Smooth muscle cell of the brain vasculature (primary cell): ENCODE measurements around the gene DCK.
A peak's percentile ranks its signal among the peaks of the same experiment; 100 is the strongest.
"Not testable (repeated sequence)": the region's sequence is repeated elsewhere in the genome, so short reads cannot be mapped to it uniquely, and the experiment has no call there.

Source experiments
- DNase-seq: peaks from one replicate; pipeline ENCODE4 v3.0.0-alpha.2; 2012; ENCODE audit warnings: low read depth, low spot score

DCK gene

DNA sequence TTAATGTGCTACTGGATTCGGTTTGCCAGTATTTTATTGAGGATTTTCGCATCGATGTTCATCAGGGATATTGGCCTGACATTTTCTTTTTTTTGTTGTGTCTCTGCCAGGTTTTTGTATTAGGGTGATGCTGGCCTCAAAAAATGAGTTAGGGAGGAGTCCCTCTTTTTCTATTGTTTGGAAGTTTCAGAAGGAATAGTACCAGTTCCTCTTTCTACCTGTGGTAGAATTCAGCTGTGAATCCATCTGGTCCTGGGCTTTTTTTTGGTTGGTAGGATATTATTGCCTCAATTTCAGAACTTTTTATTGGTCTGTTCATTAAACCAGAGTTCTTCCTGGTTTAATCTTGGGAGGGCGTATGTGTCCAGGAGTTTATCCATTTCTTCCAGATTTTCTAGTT lies 7.9 kb downstream of the DCK start:
- DNase-seq = not testable (repeated sequence)

DNA sequence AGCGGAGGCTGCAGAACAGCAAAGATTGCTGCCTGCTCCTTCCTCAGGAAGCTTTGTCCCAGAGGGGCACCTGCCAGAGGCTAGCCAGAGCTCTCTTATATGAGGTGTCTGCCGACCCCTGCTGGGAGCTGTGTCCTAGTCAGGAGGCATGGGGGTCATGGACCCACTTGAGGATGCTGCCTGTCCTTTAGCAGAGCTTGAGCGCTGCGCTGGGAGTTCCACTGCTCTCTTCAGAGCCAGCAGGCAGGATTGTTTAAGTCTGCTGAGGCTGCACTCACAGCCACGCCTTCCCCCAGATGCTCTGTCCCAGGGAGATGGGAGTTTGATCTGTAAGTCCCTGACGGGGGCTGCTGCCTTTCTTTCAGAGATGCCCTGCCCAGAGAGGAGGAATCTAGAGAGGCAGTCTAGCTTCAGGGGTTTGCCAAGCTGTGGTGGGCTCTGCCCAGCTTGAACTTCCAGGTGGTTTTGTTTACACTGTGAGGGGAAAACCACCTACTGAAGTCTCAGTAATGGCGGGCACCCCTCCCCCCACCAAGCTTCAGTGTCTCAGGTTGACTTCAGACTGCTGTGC lies 10.9 kb downstream of the DCK start:
- DNase-seq = no peak

DNA sequence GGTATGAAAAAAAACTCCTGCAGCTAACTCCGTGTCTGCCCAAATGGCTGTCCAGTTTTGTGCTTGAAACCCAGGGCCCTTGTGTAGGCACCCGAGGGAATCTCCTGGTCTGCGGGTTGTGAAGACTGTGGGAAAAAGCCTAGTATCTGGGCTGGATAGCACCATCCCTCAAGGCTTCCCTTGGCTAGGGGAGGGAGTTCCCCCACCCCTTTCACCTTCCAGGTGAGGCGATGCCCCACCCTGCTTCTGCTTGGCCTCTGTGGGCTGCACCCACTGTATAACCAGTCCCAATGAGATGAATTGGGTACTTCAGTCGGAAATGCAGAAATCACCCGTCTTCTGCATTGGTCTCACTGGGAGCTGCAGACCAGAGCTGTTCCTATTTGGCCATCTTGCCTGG lies 11.6 kb downstream of the DCK start:
- DNase-seq = not testable (repeated sequence)

DNA sequence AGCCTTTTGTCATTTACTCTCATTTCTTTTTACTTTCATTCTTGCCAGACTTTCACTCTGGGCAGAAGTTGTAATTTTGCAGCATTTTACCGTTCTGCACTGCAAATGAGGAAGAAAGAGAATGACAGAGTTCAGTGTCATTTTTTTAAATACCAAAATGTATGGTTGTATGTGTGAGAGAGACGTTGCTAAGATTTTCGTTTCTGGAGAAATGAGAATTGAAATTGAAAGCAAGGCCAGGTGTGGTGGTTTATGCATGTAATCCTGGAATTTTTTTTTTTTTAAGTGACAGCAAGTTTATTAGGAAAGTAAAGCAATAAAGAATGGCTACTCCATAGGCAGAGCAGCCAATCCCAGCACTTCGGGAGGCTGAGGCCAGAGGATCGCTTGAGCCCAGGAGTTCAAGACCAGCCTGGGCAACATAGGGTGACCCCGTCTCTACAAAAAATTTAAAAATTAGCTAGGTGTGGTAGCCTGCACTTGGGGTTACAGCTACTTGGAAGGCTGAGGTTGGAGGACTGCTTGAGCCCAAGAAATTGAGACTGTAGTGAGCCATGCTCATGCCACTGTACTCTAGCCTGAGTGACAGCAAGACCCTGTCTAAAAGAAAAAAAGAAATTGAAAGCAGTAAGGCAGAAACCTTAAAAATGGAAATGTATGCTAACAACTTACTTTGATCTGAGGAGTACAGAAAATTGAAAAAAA lies 12.9 kb downstream of the DCK start:
- no peak for DNase-seq

DNA sequence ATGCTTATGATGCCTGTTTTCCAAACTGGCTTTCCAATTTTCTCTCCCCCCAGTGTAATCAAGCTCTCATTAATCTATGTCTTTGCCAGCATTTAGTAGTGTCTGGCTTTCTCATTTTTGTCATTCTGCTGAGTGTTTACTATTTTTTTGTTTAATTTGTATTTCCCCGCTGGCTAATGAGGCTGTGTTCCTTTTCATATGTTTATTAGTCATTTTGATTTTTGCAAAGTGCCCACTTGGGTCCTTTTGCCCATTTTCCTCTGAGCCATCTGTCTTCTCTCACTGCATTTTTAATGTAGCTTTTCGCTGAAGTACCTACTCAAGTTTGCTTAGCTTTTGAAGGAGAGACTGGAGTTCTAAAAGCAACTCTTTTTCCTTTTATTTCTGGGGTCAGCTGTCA lies 14.7 kb downstream of the DCK start:
- DNase-seq = no peak

DNA sequence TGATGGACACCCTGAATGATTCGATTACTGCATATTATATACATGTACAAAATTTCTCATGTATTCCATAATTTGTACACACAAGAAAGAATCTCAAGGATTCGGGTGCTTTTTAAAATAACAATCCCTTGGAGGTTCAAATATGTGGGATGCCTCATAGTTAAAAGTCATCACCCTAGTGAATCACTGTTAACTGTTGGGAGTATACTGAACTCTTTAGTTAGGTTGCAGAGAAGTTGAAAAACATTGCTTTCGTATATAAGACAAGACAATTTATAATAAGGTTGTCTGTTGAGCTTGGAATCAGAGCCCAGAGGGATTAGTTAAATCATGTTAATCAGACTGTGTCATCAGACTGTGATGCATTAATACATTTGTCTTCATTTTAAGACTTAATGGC lies 15.6 kb downstream of the DCK start:
- no peak for DNase-seq

DNA sequence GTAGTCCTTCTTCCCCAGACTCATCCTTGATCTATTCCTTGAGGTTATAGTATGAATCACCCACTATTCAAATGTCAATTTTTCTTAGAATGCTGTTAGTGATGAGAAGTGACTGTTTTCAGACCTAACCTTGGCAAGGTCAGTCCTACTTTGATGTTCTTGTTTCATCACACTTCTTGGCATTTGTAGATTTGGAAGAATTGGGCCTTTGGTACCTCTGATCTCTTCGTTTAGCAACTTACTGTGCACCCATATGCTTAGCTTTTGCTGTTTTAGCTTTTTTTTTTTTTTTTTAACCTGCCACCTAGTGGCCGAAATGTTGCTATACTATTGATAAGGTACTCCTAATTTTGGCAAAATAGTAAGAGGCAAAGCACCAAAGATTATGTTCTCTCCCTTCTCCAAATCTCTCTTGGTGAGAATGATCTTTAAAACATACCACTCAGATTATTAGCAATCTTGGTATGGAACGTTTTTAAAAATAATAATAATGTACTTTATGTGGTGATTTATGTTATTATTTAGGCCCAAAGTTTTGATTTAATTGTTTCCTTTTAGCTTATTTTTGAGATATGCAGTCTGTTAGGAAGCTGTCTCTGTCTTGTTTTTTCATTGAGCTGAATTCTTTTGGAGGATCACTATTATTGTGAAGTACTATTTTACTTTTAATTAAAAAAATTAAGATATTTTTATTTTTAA lies 16.6 kb downstream of the DCK start:
- no peak for DNase-seq

DNA sequence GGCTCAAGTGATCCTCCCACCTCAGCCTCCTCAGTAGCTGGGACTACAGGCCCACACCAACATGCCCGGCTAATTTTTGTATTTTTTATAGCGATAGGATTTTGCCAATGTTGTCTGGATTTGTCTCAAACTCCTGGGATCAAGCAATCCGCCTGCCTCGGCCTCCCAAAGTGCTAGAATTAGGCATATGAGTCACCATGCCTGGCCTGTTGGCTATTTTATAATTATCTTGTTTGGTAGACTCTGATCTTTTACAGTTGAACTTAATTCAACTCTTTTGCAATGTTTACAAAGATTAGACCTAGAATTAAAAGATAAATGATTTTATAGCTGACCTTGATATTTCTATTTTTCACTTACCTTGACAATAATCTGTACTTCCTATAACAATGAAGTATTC lies 18.0 kb downstream of the DCK start:
- no peak for DNase-seq

DNA sequence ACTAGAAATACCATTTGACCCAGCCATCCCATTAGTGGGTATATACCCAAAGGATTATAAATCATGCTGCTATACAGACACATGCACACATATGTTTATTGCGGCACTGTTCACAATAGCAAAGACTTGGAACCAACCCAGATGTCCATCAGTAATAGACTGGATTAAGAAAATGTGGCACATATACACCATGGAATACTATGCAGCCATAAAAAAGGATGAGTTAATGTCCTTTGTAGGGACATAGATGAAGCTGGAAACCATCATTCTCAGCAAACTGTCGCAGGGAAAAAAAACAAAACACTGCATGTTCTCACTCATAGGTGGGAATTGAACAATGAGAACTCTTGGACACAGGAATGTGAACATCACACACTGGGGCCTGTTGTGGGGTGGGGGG lies 23.9 kb downstream of the DCK start:
- not testable (repeated sequence) for DNase-seq

DNA sequence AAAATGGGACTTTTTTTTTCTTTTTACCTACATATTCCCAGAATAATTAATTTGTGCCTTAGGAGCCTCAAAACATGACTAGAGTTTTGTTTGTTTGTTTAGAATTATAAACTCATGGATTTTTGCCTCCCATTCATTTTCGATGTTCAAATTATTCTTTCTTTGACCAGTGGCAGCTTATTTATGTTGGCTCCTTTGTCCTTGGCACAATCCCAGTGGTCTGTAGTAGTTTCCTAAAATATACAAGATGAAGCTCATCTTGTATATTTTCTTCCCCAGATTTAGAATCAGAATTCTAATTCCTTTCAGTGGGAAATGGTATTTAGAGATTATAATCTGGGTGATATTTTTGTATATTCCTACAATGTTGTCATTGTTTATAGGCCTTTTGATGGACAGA lies 27.2 kb downstream of the DCK start:
- DNase-seq = peak; percentile 26

DNA sequence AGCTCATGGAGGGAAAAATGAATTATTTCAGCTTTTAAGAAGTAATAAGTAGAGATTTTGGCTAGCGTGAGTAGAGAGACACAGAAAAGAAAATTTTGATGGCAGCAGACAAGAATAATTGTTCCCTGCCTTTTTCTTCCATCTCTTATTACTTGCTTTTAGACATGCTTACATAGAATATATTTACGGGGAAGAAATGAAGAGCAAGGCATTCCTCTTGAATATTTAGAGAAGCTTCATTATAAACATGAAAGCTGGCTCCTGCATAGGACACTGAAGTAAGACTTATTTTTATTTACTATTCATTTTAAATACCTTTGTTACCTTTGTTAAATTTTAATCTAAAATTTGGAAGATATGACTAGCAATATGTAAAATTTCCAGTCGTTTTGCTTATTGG lies 32.2 kb downstream of the DCK start:
- no peak for DNase-seq

DNA sequence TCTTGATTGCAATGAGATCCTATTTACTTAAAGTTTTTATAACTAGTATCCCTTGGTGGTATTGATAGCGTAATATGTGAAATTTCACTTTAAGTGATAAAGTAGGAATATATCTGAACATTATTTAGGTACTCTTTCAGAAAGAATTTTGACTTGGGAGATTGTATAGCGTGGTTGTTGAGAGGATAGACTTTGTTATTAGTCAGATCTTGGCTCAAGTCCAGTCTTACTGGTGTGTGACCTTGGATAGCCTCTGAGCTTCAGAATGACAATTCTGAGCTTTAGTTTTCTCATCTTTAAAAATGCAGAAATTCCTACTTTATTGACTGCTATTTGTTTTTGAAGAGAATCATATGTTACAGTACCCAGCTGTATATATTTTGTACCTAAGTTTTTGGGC lies 32.6 kb downstream of the DCK start:
- DNase-seq = peak; percentile 39

DNA sequence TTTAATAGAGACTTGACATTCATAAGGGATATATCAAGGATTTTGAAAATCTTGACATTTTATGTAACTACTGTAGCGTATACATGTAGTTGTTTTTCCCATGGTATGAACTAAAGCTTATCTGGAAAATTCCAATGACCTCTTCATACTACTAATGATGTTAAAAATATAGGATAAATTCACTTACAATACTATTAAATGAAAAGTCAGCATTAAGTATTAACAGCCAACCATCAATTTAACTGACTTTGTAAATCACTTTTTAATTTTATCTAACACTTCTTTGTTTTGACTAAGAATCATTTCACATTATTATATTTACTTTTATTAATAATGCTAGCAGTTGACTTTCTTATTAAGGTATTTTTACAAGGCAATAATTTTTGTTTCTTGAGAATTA lies 34.2 kb downstream of the DCK start:
- no peak for DNase-seq

DNA sequence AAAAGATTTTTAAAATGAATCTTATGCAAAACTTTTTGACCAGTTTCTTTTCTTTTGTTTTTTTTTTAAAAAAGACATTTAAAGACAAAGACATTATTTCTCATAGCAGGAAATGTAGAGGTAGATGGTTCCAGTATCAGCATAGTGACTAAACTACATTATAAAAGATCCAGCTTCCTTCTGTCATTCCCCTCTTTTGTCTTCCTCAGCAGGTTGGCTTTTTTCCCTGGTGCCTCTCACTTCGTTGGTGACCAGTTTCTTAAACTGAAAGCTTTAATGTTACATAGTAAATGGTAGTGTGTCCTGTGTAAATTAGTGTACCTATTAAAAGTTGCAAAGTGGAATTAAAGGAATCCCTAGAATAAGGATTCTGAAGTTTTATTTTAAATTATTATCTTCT lies 36.1 kb downstream of the DCK start:
- DNase-seq = no peak

DNA sequence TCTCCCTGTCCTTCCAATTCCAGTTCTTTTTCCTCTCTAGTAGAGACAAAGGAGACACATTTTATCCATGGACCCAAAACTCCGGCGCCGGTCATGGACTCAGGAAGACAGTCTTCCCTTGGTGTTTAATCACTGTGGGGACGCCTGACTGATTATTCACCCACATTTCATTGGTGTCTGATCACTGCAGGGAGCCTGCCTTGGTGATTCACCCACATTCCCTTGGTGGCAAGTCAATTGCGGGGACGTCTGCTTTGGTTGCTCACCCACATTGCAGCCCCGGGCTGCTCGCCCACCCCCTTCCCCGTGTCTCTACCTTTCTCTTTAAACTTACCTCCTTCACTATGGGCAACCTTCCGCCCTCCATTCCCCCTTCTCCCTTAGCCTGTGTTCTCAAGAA lies 38.7 kb downstream of the DCK start:
- DNase-seq = not testable (repeated sequence)

DNA sequence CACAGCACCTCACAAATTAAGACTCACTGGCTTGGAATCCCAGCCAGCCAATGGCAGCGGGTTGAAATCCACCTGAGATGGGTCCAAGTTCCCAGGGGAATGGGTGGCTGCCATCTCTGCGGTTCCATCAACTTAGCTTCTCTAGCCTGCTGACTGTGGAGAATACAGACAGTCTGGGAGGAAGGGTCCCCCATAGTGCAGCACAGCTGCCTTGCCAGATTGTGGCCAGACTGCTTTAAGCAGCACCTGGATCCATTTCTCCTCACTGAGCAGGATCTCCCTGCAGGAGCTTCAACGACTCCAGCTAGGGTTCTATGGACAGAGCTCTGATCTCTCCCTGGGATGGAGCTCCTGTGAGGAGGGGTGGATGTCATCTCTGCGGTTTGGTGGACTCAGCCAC lies 51.8 kb downstream of the DCK start:
- DNase-seq = no peak

DNA sequence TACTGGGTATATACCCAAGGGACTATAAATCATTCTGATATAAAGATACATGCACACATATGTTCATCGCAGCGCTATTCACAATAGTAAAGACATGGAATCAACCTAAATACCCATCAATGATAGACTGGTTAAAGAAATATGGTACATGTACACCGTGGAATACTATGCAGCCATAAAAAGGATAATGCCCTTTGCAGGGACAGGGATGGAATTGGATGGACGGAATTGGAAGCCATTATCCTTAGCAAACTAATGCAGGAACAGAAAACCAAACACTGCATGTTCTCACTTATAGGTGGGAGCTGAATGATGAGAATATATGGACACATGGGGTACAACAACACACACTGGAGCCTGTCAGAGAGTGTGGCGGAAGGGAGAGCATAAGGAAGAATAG lies 55.9 kb downstream of the DCK start:
- DNase-seq = no peak

DNA sequence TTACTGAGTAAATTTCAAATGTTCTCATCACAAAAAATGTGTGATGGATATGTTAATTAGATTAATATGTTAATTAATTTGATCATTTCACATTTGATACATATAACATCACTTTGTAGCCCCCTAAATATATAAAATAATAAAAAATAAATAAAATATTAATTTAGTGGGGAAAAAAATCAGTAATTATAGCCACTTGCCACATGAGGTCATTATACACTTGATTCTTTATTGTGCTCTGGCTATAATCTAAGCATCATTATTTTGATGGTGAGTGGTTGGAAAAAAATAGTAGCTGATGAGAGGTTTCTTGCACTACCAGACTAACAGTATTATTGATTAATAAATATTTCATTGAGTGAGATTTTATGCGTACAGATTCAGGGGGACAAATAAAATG lies 57.4 kb downstream of the DCK start:
- DNase-seq = no peak

DNA sequence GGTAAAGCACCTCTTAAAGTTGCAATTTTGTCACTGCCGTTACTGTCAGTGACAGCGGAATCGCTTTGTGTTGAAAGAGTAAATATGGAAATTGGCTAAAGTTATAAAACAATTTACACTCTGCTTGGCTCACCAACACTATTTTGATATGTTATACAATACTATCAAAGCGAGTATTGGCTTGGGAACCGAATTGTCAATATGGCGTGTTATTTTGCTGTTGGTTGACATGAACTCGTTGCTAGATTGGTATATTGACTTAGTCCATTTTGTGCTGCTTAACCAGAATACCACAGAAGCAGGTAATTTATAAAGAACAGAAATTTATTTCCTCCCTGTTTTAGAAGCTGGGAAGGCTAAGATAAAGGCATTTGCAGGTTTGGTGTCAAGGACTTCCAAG lies 58.6 kb downstream of the DCK start:
- no peak for DNase-seq

DNA sequence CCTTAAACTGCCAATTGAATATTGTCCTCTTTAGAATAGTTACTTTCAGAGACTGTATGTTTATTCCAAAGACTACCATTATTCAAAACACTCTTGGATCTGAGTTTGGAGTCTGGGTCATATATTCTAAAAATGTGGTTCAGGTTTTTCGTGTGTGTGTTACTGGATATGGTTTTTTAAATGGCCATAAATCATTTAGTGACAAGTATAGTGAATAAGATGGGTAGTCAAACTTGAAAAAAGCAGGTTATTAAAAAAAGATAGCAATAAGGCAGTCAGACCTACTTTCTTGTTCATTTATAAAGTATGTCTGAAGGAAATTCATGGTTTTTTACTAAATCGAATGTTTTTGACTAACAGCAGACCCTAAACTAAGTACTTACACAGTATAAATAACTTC lies 59.3 kb downstream of the DCK start:
- no peak for DNase-seq

DNA sequence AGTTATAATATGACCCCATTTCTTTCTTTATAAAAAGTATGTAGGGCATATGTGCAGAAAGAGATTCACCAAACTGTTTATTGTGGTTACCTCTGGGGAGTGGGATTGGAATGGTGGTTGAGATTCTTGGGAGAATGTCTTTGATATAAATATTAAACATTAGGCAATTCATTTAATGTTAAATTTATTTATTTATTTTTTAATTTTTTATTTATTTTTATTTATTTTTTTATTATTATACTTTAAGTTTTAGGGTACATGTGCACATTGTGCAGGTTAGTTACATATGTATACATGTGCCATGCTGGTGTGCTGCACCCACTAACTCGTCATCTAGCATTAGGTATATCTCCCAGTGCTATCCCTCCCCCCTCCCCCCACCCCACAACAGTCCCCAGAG lies 60.2 kb downstream of the DCK start:
- DNase-seq = not testable (repeated sequence)

DNA sequence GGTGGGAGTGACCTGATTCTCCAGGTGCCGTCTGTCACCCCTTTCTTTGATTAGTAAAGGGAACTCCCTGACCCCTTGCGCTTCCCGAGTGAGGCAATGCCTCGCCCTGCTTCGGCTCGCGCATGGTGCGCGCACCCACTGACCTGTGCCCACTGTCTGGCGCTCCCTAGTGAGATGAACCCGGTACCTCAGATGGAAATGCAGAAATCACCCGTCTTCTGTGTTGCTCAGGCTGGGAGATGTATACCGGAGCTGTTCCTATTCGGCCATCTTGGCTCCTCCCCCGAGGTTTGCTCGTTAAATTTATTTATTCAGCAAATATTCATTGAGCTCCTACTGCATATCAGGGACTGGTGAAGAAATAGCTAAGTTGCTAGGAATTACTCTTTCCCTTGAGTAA lies 66.1 kb downstream of the DCK start:
- DNase-seq = not testable (repeated sequence)

DNA sequence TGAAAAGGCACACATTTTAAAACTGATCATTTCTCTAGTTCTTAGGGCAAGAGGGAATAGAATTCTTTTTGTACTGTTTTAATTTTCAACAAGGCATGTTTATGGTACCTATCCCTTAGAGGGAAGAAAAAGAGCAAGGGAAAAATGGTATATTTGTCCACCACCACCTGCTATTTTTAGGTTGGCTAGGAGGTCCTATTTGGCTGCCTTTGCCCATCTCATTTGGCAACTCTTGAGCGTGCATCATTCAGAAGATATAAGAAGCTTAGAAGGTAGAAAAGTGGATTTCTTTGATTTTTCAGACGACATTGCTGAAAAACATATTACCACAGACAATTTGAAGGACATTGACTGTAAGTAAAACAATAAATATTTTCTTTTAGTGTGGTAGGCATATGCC lies 69.0 kb downstream of the DCK start:
- no peak for DNase-seq
